ENCODE measurements around the gene FER. TPM values are rescaled to one million over a fixed set of nuclear protein-coding genes. Genes with fewer than 3 reads are reported as not detected.

Gene FER
- total and polyA plus RNA-seq, 2 of the 13 experiments (the other 11 are each of a cell fraction or from before 2014, with no cell fraction given), result 7.9 to 29.0 TPM

GRCh38 chr5:108735790-108736189 lies 11.9 kb upstream of the FER start:
- TF ChIP-seq REXO4 (CRISPR knock-in tag; IDR thresholded peaks at IDR 0.05; ENCODE audit: borderline replicate concordance) (no peak), ATF6 (CRISPR knock-in tag; conservative IDR thresholded peaks at IDR 0.05) (no peak), ZNF136 (CRISPR knock-in tag; IDR thresholded peaks at IDR 0.05; ENCODE audit: low read depth) (no peak), RFX5 (IDR thresholded peaks at IDR 0.05; ENCODE audit: low read depth, low read length) (no peak)
- TF ChIP-seq, protein P1, sequence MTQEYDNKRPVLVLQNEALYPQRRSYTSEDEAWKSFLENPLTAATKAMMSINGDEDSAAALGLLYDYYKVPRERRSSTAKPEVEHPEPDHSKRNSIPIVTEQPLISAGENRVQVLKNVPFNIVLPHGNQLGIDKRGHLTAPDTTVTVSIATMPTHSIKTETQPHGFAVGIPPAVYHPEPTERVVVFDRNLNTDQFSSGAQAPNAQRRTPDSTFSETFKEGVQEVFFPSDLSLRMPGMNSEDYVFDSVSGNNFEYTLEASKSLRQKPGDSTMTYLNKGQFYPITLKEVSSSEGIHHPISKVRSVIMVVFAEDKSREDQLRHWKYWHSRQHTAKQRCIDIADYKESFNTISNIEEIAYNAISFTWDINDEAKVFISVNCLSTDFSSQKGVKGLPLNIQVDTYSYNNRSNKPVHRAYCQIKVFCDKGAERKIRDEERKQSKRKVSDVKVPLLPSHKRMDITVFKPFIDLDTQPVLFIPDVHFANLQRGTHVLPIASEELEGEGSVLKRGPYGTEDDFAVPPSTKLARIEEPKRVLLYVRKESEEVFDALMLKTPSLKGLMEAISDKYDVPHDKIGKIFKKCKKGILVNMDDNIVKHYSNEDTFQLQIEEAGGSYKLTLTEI (CRISPR knock-in tag; conservative IDR thresholded peaks at IDR 0.05), result no peak
- DNase-seq (ENCODE audit: low spot score), result no peak
- Histone ChIP-seq H3K4me2 (ENCODE audit: low read depth, low read length) (no peak overlapping the region), H3K27me3 (ENCODE audit: control insufficient read depth in 1 of 2, insufficient read depth in 2 of 2, low read length in 2 of 2) (peaks cover 0 to 9% of the 10 kb centered on the region in 2 experiments; a peak in 2 of 5 replicates), H3K36me3 (replicated peaks in 1 of 2; ENCODE audit: control insufficient read depth in 1 of 2, insufficient read depth in 2 of 2, low read length in 2 of 2) (no peaks in the 10 kb centered on the region), H3K9ac (ENCODE audit: insufficient read depth, low read depth, low read length) (no peak overlapping the region), H3K79me2 (ENCODE audit: insufficient read depth, low read length) (no peaks in the 10 kb centered on the region), H4K20me1 (ENCODE audit: insufficient read depth, low read length) (no peaks in the 10 kb centered on the region), H3K27ac (ENCODE audit: extremely low read length, insufficient read depth, low read length) (no peak overlapping the region), H3K4me1 (ENCODE audit: insufficient read depth, low read length) (no peaks in the 10 kb centered on the region), H3K9me3 (ENCODE audit: low read length) (no peaks in the 10 kb centered on the region), H2AFZ (ENCODE audit: low read length) (no peak overlapping the region), H3K4me3 (replicated peaks in 1 of 3; ENCODE audit: insufficient read depth in 1 of 3, low read depth in 2 of 3, low read length in 3 of 3) (no peak overlapping the region)
- intact Hi-C loops (cut with micrococcal nuclease; ENCODE audit: unreplicated experiment), result no loop called here
- in situ Hi-C loops (cut with HindIII; ENCODE audit: extremely low pct_ligation_motif_present, low pct_unique_long_range_greater_than_20kb), result no loop called here
- BruUV-seq (replicated peaks), result no TSS peak
- FAIRE-seq, result no peak
- CTCF ChIA-PET (ENCODE audit: low intra/inter-chr PET ratio, low total read pairs), result no interaction called here
- WGBS (ENCODE audit: low lambda C conversion rate), result 22% methylated on average over 5 of the region's 5 CpGs
- ATAC-seq, result no peak
- POLR2A ChIA-PET, result no interaction called here

All from HepG2 (cell line).